Osteoblast (primary cell): ENCODE data around the gene RABGAP1L. TPM values are rescaled to one million over a fixed set of nuclear protein-coding genes. Genes with fewer than 3 reads are reported as not detected.
A peak's percentile ranks its signal among the peaks of the same experiment; 100 is the strongest.
"Not testable (repeated sequence)": the region's sequence is repeated elsewhere in the genome, so short reads cannot be mapped to it uniquely, and the experiment has no call there.

Experiments used
- DNase-seq: peaks from one replicate; pipeline ENCODE4 v3.0.0; 2011; ENCODE audit warnings: low spot score, mixed read lengths; ENCODE audit not compliant: insufficient read length; ENCODE audit errors: missing footprints
- H2AFZ ChIP-seq: 2 replicates; pipeline ENCODE4 v1.6.0; 2011; ENCODE audit warnings: mild to moderate bottlenecking, low read length
- H3K27ac ChIP-seq: 2 replicates; pipeline ENCODE4 v1.5.1; 2011; ENCODE audit warnings: mild to moderate bottlenecking, low read depth, low read length, moderate library complexity
- H3K27me3 ChIP-seq: 2 replicates; pipeline ENCODE4 v1.6.0; 2012; ENCODE audit warnings: mild to moderate bottlenecking, control low read depth, inconsistent platforms, low read length, moderate library complexity; ENCODE audit not compliant: insufficient read depth
- H3K36me3 ChIP-seq: 2 replicates; pipeline ENCODE4 v1.5.1; 2011; ENCODE audit warnings: mild to moderate bottlenecking, low read length, control low read depth, moderate library complexity; ENCODE audit not compliant: insufficient read depth
- H3K4me1 ChIP-seq: 2 replicates; pipeline ENCODE4 v1.5.1; 2011; ENCODE audit warnings: mild to moderate bottlenecking, low read length, control low read depth, moderate library complexity; ENCODE audit not compliant: insufficient read depth
- H3K4me2 ChIP-seq: 2 replicates; pipeline ENCODE4 v1.6.0; 2011; ENCODE audit warnings: mild to moderate bottlenecking, low read length; ENCODE audit not compliant: insufficient read depth
- H3K4me3 ChIP-seq: fragments of 200-600 bp; sonication (generic); 3 replicates; pipeline ENCODE4 v1.5.1; 2012; ENCODE audit warnings: mild to moderate bottlenecking, low read length, inconsistent platforms; ENCODE audit not compliant: insufficient read depth
- H3K79me2 ChIP-seq: 2 replicates; pipeline ENCODE4 v1.6.0; 2012; ENCODE audit warnings: mild to moderate bottlenecking, low read length, control low read depth, inconsistent platforms; ENCODE audit not compliant: insufficient read depth
- H3K9me3 ChIP-seq: 2 replicates; pipeline ENCODE4 v1.5.1; 2011; ENCODE audit warnings: low read depth, low read length, control low read depth
- H4K20me1 ChIP-seq: 2 replicates; pipeline ENCODE4 v1.6.0; 2012; ENCODE audit warnings: mild to moderate bottlenecking, low read length, control low read depth; ENCODE audit not compliant: insufficient read depth
- total RNA-seq: library from RNA; depleted of rRNA; stranded (reverse); fragments of >200 nt; gene quantifications from 2 replicates; pipeline ENCODE4 v1.2.3, GENCODE V29; 2012
- TF ChIP-seq, protein P1 (sequence below): IDR thresholded peaks from 2 replicates; pipeline ENCODE4 v1.5.1; 2011; ENCODE audit warnings: mild to moderate bottlenecking, low read depth, low read length, moderate library complexity; ENCODE audit errors: extremely low read depth

The RABGAP1L gene
- total RNA-seq, 1 donor: 30.0 TPM

DNA sequence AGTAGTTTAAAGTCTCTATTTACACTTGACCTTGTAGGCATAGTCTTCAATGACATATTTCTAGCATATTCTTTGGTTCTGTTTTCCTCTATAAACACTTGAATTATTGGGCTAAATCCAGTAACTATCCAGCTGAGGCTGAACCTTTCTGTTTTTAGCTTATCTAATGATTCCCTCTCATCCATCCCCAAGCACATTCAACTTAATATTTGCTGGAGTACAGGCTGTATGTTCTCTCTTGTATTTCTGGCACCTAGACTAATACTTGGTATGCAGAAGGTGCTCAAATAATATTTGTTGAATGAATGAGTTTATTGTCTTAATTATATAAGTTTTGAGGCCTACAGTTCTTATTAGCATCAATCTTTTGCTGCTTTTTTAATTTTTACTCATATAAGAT, 88.7 kb downstream of the RABGAP1L start:
- no peak overlapping the region for H3K4me3 ChIP-seq
- DNase-seq: no peak

DNA sequence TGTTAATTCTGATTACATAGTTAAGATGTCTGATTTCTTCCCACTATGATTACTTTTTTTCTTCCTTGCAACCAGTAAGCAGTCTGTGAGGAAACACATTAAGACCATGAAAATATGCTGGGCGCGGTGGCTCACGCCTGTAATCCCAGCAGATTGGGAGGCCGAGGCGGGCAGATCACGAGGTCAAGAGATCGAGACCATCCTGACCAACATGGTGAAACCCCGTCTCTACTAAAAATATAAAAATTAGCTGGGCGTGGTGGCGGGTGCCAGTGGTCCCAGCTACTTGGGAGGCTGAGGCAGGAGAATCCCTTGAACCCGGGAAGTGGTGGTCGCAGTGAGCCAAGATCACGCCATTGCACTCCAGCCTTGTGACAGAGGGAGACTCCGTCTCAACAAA, 97.1 kb downstream of the RABGAP1L start:
- H2AFZ ChIP-seq, H4K20me1 ChIP-seq, H3K27me3 ChIP-seq, H3K4me2 ChIP-seq, H3K27ac ChIP-seq, H3K79me2 ChIP-seq, H3K4me3 ChIP-seq, DNase-seq, H3K4me1 ChIP-seq, H3K9me3 ChIP-seq, H3K36me3 ChIP-seq: not testable (repeated sequence)

More for the DNA sequence above, 88.7 kb downstream of the RABGAP1L start:
- no peak overlapping the region for H3K27ac ChIP-seq
- no peak overlapping the region for H2AFZ ChIP-seq
- H3K4me1 ChIP-seq: no peaks in the 10 kb centered on the region
- no peaks in the 10 kb centered on the region for H3K79me2 ChIP-seq
- TF ChIP-seq, protein P1, sequence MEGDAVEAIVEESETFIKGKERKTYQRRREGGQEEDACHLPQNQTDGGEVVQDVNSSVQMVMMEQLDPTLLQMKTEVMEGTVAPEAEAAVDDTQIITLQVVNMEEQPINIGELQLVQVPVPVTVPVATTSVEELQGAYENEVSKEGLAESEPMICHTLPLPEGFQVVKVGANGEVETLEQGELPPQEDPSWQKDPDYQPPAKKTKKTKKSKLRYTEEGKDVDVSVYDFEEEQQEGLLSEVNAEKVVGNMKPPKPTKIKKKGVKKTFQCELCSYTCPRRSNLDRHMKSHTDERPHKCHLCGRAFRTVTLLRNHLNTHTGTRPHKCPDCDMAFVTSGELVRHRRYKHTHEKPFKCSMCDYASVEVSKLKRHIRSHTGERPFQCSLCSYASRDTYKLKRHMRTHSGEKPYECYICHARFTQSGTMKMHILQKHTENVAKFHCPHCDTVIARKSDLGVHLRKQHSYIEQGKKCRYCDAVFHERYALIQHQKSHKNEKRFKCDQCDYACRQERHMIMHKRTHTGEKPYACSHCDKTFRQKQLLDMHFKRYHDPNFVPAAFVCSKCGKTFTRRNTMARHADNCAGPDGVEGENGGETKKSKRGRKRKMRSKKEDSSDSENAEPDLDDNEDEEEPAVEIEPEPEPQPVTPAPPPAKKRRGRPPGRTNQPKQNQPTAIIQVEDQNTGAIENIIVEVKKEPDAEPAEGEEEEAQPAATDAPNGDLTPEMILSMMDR: no peak
- no peaks in the 10 kb centered on the region for H3K9me3 ChIP-seq
- no peaks in the 10 kb centered on the region for H3K27me3 ChIP-seq
- H4K20me1 ChIP-seq: no peaks in the 10 kb centered on the region
- H3K4me2 ChIP-seq: no peak overlapping the region
- no peaks in the 10 kb centered on the region for H3K36me3 ChIP-seq

DNA sequence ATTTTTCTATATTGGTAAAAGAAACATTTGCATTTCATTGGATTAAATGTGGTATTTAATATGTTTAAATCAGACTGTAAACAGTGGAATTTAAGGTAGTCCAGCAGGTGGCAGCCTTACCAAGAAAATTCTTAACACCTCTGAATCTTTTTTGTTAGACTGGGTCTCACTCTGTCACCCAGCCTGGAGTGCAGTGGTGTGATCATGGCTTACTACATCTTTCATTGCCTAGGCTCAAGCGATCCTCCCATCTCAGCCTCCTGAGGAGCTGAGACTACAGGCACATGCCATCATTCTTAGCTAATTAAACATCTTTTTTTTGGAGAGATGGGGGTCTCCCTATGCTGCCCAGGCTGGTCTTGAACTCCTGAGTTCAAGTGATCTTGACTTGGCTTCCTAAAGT, 98.8 kb downstream of the RABGAP1L start:
- H3K4me2 ChIP-seq: no peak overlapping the region
- TF ChIP-seq, protein P1: peak; percentile 51
- DNase-seq: no peak

DNA sequence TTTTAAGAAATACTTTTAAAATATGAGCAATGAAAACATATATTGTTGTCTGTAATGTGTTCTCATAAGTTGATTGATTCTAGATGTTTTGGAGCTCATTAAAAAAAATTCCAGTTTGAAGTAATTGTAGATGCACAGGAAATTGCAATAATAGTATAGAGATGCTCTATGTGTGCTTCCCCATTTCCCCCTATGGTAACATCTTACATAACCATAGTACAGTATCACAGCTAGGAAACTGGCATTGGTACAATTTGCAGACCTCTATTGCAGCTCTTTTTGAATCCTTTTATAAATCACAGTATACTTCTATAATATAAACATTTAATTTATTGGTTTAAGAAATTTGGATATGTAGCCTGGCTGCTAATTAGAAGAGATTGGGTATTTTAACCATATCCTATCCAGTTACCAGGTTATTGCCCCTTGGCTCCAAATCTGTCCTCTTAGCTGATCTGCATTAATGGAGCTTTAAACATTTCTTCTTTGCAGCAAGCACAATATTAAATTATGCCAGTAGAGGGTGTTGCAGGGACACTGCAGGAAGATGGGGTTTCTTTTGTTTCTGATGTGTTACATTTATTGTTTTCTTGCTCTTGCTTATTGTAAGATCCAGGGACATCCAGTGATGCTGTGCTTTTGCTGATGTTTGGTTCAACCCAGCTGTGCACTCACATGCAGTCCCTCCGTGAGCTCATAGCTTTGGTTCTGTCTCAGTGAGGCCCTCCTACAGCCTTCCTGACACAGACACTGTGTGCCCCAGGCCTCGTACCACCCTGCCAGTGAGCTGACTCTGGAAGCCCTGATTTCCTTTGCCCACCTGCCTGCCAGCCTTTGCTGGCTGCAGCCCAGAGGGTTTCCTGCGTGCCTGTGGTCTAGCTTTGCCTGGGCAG, 103.3 kb downstream of the RABGAP1L start:
- Histone ChIP-seq H3K79me2 (no peaks in the 10 kb centered on the region), H3K27ac (no peak overlapping the region), H3K27me3 (no peaks in the 10 kb centered on the region), H3K36me3 (no peaks in the 10 kb centered on the region), H2AFZ (peak overlapping the region; percentile 13), H3K9me3 (no peaks in the 10 kb centered on the region), H3K4me1 (no peaks in the 10 kb centered on the region), H3K4me2 (no peak overlapping the region), H4K20me1 (no peaks in the 10 kb centered on the region), H3K4me3 (no peak overlapping the region)
- TF ChIP-seq, protein P1: peak; percentile 79
- no peak for DNase-seq

More for the DNA sequence above, 98.8 kb downstream of the RABGAP1L start:
- no peak overlapping the region for H3K4me3 ChIP-seq
- H3K27ac ChIP-seq: no peak overlapping the region
- no peaks in the 10 kb centered on the region for H4K20me1 ChIP-seq
- H3K36me3 ChIP-seq: no peaks in the 10 kb centered on the region
- H2AFZ ChIP-seq: no peak overlapping the region
- no peaks in the 10 kb centered on the region for H3K79me2 ChIP-seq
- H3K4me1 ChIP-seq: no peaks in the 10 kb centered on the region
- H3K9me3 ChIP-seq: no peaks in the 10 kb centered on the region
- H3K27me3 ChIP-seq: no peaks in the 10 kb centered on the region
